Measurements from ENCODE around the gene MYL7. TPM values are rescaled to one million over a fixed set of nuclear protein-coding genes. Genes with fewer than 3 reads are reported as not detected.
"Not testable (repeated sequence)": the region's sequence is repeated elsewhere in the genome, so short reads cannot be mapped to it uniquely, and the experiment has no call there.

Gene MYL7, protein sequence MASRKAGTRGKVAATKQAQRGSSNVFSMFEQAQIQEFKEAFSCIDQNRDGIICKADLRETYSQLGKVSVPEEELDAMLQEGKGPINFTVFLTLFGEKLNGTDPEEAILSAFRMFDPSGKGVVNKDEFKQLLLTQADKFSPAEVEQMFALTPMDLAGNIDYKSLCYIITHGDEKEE
- total RNA-seq = not detected in 2 replicates

DNA sequence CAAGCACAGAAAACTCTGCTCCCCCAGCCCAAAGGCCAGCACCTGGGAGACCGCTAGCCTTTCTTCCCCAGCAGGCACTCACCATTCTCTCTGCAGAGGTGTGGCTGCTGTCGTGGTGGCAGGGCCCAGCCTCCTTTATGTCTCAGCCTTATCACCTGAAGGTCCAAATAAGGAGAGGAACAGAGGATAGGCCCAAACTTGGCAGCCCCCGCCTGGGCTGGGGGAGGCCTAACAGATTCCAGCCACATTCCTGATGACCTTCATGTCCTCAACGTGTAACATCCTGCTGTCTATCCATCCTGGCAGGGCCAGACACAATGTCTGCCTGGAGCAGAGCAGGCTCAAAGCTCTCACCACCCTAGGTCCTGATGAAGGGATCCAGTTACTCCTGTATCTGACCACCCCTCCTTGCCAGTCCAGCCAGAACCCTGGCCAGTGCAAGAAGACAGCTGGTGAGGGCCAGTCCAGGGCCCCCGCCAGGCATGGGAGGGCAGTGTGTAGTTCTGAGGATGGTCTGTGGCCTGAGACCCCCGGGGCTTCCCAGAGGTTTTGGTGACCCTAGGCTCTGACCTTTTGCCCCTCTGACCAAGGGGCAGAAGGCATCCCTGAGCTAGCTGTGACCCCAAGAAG, at the start of gene MYL7:
Gene MYL7 (minus strand): TSS at position 112 of the 630 bp plus-strand sequence. CDS start 27 bp downstream, at position 85.
- intact Hi-C loops (cut with micrococcal nuclease) = no loop called here

DNA sequence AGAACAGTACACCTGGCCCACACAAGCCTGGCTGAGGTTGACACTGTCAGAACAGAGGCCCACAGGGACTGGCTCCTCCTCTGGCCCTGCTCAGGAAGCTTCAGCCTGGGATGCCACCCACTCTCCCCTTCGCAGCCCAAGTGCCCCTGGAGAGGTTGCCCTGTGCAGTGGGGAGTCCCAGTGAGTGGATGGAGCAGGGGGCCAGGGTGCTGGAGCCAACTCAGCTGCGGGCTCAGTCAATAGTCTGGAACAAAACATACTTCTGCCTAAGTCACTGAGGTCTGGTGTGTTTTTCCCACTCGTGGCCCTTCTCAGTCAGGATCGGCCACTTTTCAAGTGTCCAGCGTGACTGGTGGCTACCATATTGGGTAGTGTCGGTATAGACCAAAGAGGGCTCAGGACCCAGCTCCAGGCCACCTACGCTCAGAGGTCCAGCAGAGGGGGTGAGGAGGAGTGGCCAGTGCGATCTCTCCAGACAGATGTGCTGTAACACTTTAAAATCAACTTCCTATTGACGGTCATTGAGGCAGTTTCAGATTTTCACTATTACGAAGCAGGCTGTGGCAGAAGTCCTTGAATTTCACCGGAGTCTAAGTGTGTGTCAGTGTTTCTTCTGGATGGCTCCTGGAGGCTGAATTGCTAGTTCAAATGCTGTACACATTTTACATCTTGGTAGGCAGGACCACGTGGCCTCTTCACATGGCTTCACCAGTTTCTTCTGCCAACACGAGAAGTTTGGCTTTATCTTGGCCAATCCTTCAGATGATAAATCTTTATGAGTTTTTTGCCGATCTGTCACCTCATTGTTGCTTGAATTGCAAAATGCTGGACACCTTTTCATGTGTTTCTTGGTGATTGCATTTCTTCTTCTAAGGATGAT, 49.1 kb upstream of the MYL7 start:
- intact Hi-C loops (cut with micrococcal nuclease) = no loop called here

DNA sequence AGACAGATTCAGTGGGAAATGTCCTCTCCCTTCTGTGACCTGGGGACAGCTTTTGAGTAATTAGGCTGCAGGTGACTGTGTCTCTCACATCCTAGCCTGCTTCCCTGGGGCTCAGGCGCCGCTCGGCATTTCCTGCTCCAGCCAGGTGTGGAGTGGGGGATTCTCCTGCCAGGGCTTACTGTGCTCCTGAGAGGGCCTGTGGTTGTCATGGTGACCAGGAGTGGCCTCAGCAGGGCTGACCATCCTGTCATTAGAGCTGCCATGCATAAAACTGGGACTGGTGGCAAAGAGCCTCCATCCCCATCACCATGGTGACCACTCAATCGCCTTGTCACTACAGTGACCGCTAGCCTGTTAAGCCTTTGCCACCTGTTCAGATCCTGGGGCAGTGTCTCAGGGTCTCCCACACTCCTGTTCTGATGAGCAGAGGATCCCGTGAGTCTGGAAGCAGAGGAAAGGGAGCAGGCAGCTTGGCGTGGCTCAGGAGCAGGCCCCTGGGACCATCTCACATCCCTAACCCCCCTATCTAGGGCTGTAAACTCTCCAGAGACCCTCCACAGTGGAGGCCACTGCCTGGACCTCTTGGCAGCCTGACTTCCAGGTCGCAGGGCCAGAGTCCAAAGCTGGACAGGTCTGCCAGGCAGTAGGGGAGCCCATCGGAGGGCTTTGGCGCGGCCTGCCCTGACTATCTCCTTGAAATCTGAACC, 48.3 kb upstream of the MYL7 start, which contains the start of gene GCK:
Gene GCK (minus strand): TSS at position 154 of the 707 bp plus-strand sequence. CDS start 486 bp downstream, outside the sequence.
- intact Hi-C loops (cut with micrococcal nuclease) = no loop called here

DNA sequence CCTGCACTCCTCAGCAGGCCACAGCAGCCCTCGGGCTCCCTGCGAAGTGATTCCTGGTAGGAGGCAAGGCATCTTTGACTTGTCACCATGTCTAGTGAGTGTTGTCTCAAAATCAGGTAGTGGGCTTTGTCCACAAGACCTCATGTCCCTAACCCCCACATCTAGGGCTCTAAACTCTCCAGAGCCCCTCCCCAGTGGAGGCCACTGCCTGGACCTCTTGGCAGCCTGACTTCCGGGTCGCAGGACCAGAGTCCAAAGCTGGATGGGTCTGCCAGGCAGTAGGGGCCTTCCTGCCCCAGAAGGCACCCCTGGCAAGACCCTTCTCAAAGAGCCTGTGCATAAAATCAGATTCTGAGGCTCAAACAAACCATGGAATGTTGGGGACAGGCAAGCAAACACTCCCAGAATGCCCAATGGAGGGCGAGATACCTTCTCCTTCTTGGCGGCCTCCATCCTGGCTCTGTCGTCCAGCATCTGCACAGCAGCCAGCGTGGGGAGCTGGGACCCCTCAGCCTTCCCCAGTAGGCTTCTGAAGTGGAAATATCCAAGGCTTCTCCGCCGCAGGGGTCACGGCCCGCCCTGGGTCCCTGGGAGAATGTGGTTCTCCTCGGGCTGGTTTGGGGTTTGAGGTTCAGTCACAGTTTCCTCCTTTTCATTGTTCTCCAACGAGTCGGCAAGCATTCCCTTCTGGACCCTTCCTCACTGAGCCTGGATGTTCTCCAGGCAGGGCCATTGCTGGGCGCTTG, 47.5 kb upstream of the MYL7 start:
- intact Hi-C loops (cut with micrococcal nuclease) = no loop called here

DNA sequence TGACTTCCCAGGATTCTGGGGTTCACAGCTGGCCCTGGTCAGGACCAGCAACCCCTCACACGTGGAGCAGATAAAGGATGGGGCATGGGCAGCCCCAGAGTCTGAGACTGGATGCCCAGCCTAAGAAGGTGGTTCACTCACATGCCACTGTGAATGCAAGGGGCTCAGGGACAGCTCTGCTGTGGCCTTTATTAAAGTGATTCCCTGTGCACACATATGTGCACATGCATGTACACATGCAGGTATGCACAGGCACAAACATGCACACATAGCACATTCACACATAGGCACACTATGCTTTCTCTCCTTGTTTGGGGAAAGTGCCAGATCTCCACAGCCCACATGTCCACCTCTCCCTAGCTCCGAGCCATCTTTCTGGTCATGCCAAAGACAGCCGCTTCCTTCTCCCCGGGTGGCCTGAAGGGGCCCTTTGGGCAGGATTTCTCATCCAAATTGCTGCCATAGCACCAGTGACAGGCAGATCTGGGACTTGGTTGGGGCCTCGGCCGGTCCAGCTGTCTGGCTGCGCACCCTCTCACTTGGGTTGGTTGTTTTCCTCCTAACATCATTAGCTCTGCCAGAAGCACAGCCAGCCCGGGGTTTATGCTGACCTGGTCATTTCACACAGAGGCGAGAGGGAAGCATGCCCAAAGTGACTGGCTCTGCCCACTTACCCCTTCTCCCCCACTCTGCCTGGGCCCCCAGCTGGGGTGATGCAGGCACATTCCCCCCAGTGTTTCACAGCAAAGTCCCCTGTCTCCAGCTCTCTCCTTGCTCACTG, 46.7 kb upstream of the MYL7 start:
- intact Hi-C loops (cut with micrococcal nuclease) = no loop called here

DNA sequence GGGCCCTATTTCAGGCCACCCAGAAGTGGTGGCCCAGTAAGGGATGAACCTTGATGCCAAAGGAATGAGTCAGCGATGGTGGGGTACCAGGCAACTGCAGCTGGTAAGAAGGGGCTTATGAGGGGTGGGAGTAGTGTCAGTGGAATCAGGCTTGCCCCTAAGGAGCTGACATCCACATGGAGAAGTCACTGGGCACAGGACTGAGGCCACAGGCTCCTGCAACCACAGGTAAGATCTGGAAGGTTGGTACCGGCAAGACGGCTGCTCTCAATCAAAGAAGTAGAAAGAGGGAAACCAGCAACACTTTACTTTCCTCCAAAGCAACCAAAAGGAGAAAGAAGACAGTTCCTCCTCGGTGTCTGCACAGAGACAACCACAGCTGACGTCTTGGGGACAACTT, 45.6 kb upstream of the MYL7 start:
- intact Hi-C loops (cut with micrococcal nuclease) = no loop called here

DNA sequence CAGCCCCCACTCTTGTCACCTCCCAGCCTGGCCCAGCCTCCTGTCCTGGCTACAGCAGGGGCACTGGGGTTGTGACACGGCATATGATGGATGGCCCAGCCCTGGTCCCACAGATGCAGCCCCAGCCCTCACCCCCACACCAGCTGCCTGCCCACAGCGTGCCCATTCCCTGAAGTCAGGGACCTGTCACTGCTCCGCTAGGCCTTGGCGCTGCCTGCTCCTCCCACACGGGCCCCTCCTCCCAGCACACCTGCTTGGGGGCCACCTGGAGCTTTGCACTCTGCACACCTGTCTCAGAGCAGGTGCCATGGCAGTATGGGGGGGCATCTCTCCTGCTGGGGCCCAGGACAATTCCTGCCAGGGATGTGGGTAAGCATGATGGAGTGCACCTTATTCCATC, 44.6 kb upstream of the MYL7 start:
- intact Hi-C loops (cut with micrococcal nuclease) = no loop called here

DNA sequence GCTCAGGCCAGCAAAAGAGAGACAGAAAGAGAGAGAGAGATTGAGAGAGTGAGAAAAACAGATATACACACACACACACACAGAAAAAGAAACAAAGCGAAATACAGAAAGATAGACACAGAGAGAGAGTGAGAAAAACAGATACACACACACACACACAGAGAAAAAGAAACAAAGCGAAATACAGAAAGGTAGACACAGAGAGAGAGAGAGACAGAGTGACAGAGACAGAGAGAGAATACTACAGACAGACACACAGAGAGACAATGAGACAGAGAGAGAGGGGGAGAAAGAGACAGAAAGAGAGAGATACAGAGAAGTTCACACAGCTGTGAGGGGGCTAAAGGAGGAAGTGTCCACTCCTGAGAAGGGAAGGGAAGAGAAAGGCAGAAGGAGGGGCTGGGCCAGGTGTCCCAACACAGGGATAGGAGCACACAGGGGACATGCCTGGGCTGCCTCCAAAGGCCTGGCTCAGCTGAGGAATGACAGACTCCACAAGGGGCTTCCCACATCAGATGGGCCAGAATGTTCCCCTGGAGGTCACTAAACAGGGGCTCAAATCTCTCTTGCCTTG, 43.8 kb upstream of the MYL7 start:
- intact Hi-C loops (cut with micrococcal nuclease) = no loop called here

DNA sequence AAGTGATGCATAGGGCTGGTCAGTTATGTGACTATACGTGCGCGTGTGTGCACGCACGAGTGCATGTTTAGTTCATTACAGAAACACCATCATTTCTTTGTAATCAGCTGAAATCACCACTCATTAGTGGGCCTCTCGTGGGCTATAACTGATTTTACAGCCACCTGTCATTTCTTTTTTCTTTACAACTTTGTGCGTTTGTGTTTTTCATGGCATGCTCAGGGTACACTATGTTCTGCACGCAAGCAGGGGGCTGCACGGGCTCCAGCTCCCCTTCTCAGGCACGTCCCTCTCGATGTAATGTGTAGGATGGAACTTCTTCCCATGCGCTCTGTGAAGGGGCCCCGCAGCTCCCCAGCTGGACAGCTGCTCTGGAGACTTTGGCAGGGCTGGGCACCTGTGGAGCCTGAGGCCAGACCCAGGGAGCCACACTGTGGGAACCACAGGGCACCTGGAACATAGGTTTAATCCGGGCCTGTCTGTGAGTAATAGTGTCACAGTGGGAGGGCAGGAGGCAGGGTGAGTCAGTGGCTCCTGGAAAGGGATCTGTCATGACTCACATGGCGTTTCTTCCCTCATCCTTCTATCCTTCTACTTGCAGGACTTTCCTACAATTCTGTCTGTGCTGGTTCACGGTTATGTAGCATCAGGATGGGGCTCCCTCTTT, 43.2 kb upstream of the MYL7 start:
- intact Hi-C loops (cut with micrococcal nuclease) = no loop called here

DNA sequence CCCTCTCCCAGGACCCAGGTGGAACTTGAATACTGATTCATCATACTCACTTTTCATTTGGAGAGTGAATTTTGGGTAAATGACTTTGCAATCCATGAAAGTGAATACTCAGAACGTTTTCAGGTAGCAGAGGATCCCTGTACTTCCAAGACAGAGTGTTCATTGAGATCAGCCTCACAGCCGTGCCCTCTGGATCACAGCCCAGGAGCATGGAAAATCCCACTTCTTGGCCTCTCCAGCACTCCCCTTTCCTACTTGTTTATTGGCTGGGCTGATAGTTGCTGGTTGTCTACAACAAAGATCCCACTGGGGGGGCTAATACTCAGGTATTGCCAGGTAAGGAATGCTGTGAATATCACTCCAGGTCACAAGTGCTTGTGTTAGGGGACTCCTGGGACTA, 42.3 kb upstream of the MYL7 start:
- intact Hi-C loops (cut with micrococcal nuclease) = no loop called here

DNA sequence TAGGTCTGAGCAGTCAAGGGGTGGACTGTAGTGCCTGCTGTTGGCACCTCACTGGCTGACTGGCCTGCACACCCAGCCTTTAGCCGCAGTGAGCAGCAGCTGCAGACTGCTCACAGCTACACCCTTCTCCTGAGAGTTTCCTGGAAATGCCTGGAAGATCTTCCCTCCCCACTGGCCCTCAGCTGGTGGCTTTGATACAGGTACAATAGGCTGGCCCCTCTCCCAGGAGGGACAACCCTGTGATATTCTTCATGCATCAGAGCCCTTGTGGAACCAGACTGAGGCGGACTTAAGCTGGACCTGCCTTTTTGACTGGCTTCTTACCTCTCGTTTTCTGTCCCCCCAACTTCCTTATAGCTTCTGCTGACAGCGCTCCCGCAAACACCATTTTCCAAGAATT, 41.7 kb upstream of the MYL7 start:
- intact Hi-C loops (cut with micrococcal nuclease) = no loop called here

DNA sequence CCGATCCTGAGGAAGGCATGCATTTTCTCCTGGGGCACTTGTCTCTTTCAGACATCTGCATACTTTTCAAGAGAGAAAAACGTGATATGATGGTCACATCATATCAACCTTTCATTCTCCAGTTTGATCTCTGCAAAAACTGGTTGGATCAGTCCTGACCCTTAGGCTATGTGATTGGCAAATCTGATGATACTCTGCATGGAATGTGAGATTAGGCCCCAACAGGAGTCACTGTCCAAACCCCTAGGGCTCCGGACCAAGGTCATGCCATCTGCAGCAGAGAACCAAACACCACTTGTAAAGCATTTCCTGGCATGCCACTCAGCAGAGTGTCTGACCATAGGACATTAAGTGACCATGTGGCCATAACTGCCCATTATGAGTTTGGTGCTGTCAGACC, 39.5 kb upstream of the MYL7 start:
- intact Hi-C loops (cut with micrococcal nuclease) = no loop called here

DNA sequence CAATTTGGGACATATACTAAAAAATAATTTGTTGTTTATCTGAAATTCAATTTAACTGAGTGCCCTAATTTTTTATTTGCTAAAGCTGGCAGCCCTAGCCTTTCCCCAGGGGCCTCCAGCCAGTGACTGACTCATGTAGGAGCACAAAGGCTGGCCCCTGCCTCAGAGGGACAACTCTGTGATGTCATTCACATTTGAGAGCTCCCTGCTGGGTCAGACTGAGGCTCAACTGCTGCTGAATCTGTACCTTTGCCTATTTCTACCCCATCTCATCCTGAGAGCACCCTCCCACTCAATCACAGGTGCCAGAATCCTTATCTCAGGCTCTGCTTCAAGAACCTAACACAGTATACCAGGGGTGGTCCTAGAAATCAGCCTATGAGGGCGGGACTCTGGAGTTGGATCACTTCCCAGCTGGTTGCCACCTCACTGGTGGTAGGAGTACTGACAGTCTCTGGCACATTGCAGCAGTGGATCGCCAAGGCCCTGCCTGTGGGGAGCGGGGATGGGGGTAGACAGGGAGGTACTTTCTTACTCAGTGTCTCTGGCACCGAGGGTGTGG, 36.5 kb upstream of the MYL7 start:
- intact Hi-C loops (cut with micrococcal nuclease) = no loop called here

DNA sequence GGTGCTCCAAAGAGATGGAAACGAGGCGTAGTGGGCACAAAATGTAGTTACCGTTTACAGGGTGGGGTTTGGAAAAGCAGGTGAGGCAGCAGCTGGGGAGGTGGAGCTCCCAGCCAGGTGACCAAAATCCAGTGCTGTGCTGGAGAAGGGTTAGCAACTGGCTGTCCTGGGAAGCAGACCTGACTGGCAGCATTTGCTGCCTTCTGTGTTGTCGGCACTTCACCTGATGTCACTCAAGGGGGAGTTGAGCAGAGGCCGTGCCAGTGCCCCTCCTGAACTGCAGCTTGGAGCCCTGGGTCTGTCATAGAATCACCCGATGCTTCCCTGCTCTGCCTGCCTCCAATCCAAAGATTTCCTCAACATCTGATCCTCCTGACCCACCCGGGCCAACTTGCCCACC, 35.4 kb upstream of the MYL7 start:
- intact Hi-C loops (cut with micrococcal nuclease) = no loop called here

DNA sequence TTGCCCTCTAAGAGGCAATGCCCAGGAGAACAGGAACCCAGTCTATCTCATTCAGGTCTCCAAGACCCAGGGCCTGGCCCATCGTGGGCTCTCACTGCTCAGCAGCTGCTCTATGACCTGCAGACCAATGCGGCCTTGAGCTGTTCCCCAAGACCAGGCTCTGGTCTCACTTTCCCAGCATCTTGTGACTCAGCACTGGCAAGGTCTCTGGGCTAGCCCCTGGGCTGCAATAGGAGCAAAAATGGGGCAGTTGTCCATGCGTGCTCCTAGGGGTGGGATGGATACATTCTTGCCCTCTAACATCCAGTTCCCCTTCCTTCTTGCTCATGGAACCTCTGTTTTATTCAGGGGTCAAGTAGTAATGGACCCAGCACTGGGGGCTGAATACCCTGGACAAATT, 34.6 kb upstream of the MYL7 start:
- intact Hi-C loops (cut with micrococcal nuclease) = no loop called here

DNA sequence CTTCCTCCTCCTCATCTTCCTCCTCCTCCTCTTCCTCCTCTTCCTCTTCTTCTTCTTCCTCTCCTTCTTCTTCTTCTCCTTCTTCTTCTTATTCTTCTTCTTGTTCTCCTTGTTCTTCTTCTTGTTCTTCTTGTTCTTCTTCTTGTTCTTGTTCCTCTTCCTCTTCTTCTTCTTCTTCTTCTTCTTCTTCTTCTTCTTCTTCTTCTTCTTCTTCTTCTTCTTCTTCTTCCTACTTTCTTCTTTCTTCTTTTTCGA, 33.5 kb upstream of the MYL7 start:
- intact Hi-C loops (cut with micrococcal nuclease) = not testable (repeated sequence)

DNA sequence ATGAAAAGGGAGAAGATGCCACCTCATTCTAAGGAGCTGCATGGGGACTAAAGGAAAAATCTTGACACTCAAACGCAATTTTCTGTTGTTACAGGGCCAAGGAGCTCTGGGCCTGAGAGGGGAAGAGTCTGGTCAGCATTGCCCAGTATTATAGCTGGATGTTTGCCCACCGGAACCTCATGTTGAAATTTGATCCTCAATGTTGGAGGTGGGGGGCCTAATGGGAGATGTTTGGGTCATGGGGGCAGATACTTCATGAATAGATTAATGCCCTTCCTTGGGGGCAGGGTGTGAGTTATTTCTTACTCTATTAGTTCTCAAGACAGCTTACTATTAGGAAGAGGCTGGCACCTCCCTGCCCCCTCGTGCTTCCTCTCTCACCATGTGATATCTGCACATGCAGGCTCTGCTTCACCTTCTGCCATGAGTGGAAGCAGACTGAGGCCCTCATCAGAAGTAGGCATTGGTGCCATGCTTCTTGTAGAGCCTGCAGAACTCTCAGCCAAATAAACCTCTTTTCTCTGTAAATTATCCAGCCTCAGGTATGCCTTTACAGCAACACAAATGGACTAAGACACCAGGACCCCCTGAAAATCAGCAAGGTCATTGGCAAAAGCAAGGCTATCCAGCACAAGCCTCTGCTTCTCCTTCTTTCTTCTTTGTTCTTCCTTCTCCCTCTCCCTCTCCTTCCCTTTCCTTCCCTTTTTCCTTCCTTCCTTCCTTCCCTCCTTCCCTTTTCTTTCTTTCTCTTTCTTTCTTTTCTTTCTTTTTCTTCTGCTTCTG, 33.0 kb upstream of the MYL7 start:
- intact Hi-C loops (cut with micrococcal nuclease) = no loop called here

DNA sequence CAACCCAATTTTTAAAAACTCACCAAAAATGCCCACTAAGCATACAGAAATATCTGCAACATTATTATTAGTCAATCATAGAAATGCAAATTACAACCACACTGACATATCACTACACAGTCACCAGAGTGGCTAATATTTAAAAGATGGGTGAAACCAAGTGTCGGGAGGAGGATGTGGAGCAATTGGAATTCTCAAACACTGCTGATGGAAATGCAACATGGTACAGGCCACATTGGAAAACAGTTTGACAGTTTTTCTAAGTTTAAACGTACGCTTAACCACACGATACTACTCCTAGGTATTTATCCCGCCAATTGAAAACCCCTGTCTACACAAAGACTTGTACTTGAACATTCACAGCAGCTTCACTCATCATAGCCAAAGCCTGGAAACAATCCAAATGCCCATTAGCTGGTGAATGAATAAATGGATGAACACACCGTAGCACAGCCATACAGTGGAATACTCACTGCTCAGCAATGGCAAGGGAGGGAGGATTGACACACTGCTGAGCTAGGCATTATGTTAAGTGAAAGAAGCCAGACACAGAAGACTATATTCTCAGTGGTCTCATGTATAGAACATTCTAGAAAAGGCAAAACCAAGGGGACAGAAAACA, 31.8 kb upstream of the MYL7 start:
- intact Hi-C loops (cut with micrococcal nuclease) = no loop called here

All from T-helper 2 cell treated with Interferon-gamma antibody and Interleukin-4, amounts not matched to agents 100 ng/mL and 5 ng/mL, for 36 hours (primary cell).